OCI-LY7 (cell line): ENCODE results near the gene FAU.

Experiments
- EZH2phosphoT487 ChIP-seq: fragments of 200-600 bp; sonication (generic); IDR thresholded peaks from 2 replicates; pipeline ENCODE4 v1.6.1; 2018; ENCODE audit warnings: low read depth, borderline replicate concordance, mild to moderate bottlenecking, mixed run types, antibody characterized with exemption, low read length, moderate library complexity, mixed read lengths
- TF ChIP-seq, protein P1 (sequence below): fragments of 200-600 bp; sonication (generic); conservative IDR thresholded peaks from 2 replicates; pipeline ENCODE4 v1.5.1; 2014; ENCODE audit warnings: mild to moderate bottlenecking, antibody characterized with exemption, low read length, moderate library complexity, mixed read lengths

DNA sequence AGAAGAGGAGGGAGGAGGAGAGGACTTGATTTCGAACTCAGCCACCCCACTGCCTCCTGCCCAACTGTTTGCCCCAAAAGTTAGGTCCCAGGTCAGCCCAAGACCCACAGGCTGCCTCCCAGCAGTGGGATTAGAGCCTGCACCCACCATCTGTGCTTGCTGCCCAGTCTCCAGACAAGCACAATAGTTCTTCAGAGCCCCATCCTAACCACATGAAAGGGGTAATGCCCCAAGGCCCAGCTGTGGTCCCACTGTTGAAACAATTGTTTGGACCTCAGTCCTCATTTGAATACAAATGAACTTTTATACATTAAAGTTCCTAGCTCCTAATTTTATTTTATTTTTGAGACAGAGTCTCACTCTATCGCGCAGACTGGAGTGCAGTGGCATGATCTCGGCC lies 31.3 kb downstream of the FAU start:
- TF ChIP-seq, protein P1, sequence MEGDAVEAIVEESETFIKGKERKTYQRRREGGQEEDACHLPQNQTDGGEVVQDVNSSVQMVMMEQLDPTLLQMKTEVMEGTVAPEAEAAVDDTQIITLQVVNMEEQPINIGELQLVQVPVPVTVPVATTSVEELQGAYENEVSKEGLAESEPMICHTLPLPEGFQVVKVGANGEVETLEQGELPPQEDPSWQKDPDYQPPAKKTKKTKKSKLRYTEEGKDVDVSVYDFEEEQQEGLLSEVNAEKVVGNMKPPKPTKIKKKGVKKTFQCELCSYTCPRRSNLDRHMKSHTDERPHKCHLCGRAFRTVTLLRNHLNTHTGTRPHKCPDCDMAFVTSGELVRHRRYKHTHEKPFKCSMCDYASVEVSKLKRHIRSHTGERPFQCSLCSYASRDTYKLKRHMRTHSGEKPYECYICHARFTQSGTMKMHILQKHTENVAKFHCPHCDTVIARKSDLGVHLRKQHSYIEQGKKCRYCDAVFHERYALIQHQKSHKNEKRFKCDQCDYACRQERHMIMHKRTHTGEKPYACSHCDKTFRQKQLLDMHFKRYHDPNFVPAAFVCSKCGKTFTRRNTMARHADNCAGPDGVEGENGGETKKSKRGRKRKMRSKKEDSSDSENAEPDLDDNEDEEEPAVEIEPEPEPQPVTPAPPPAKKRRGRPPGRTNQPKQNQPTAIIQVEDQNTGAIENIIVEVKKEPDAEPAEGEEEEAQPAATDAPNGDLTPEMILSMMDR: no peak
- TF ChIP-seq EZH2phosphoT487: no peak
